Neuronal stem cell (in vitro differentiated cells): ENCODE measurements around the gene CALM1.

Experiments used
- DNase-seq: peaks from one replicate; pipeline ENCODE4 v3.0.0-alpha.2; 2013; ENCODE audit warnings: low spot score
- H2AFZ ChIP-seq: one replicate; pipeline ENCODE4 v1.6.1; 2013; ENCODE audit warnings: mild to moderate bottlenecking, low read length, inconsistent platforms
- H2AK5ac ChIP-seq: 2 replicates; pipeline ENCODE4 v1.6.1; 2013; ENCODE audit warnings: low read depth, mild to moderate bottlenecking, inconsistent platforms, low read length, moderate library complexity, mixed read lengths
- H2BK120ac ChIP-seq: 2 replicates; pipeline ENCODE4 v1.6.1; 2013; ENCODE audit warnings: low read depth, mild to moderate bottlenecking, inconsistent platforms, low read length, moderate library complexity, mixed read lengths
- H2BK12ac ChIP-seq: one replicate; pipeline ENCODE4 v1.6.1; 2013; ENCODE audit warnings: low read length, inconsistent platforms
- H2BK15ac ChIP-seq: 2 replicates; pipeline ENCODE4 v1.6.1; 2013; ENCODE audit warnings: mild to moderate bottlenecking, low read length, inconsistent platforms, mixed read lengths
- H2BK5ac ChIP-seq: one replicate; pipeline ENCODE4 v1.6.1; 2013; ENCODE audit warnings: inconsistent platforms, mild to moderate bottlenecking, low read length, moderate library complexity
- H3K14ac ChIP-seq: one replicate; pipeline ENCODE4 v1.6.1; 2013; ENCODE audit warnings: low read length, inconsistent platforms
- H3K18ac ChIP-seq: 2 replicates; pipeline ENCODE4 v1.6.1; 2013; ENCODE audit warnings: low read length, inconsistent platforms
- H3K23ac ChIP-seq: 2 replicates; pipeline ENCODE4 v1.6.1; 2013; ENCODE audit warnings: low read depth, mild to moderate bottlenecking, mixed read lengths, low read length, inconsistent platforms; ENCODE audit not compliant: poor library complexity
- H3K27ac ChIP-seq: replicated peaks from 3 replicates; pipeline ENCODE4 v1.5.1; 2013; ENCODE audit warnings: low read length, inconsistent platforms
- H3K27me3 ChIP-seq, 3 experiments: 2 replicates each; pipeline ENCODE4 v1.6.1; 2013; ENCODE audit warnings: low read length in 3 of 3, mild to moderate bottlenecking in 2 of 3, inconsistent platforms in 1 of 3, low read depth in 1 of 3, mixed read lengths in 1 of 3, moderate library complexity in 1 of 3; ENCODE audit not compliant: control insufficient read depth in 3 of 3, insufficient read depth in 3 of 3
- H3K36me3 ChIP-seq, 2 donors: replicated peaks in 1 of 2; 2 replicates each; pipeline ENCODE4 v1.6.1; 2013; ENCODE audit warnings: low read length in 2 of 2; ENCODE audit not compliant: control insufficient read depth in 2 of 2, insufficient read depth in 2 of 2
- H3K4ac ChIP-seq: 2 replicates; pipeline ENCODE4 v1.6.1; 2013; ENCODE audit warnings: inconsistent platforms, mild to moderate bottlenecking, low read length, moderate library complexity
- H3K4me1 ChIP-seq, 2 donors: 1 replicate in 1 of 2; 2 replicates in 1 of 2; pipeline ENCODE4 v1.6.1; 2013; ENCODE audit warnings: low read length in 2 of 2, low read depth in 1 of 2; ENCODE audit not compliant: control insufficient read depth in 2 of 2, insufficient read depth in 1 of 2
- H3K4me2 ChIP-seq: one replicate; pipeline ENCODE4 v1.6.1; 2013; ENCODE audit warnings: mild to moderate bottlenecking, low read length, inconsistent platforms; ENCODE audit not compliant: insufficient read depth, poor library complexity, severe bottlenecking
- H3K4me3 ChIP-seq, 2 donors: 2 replicates each; pipeline ENCODE4 v1.5.1; 2013; ENCODE audit warnings: low read length in 2 of 2, mild to moderate bottlenecking in 2 of 2, inconsistent platforms in 1 of 2, moderate library complexity in 1 of 2
- H3K79me1 ChIP-seq: one replicate; pipeline ENCODE4 v1.6.1; 2013; ENCODE audit warnings: low read depth, mild to moderate bottlenecking, inconsistent platforms, low read length, moderate library complexity
- H3K9ac ChIP-seq: one replicate; pipeline ENCODE4 v1.6.1; 2013; ENCODE audit warnings: mild to moderate bottlenecking, low read depth, low read length, inconsistent platforms; ENCODE audit not compliant: poor library complexity
- H3K9me3 ChIP-seq, 2 donors: replicated peaks in 1 of 2; 2 replicates each; pipeline versions ENCODE3 to v1.6.1; 2013; ENCODE audit warnings: low read length in 2 of 2, mild to moderate bottlenecking in 2 of 2, inconsistent platforms in 1 of 2, low read depth in 1 of 2, mixed read lengths in 1 of 2, moderate library complexity in 1 of 2; ENCODE audit not compliant: control insufficient read depth in 2 of 2, insufficient read depth in 1 of 2
- H4K8ac ChIP-seq: one replicate; pipeline ENCODE4 v1.6.1; 2013; ENCODE audit warnings: low read depth, mild to moderate bottlenecking, inconsistent platforms, low read length, moderate library complexity
- H4K91ac ChIP-seq: one replicate; pipeline ENCODE4 v1.6.1; 2013; ENCODE audit warnings: low read length, low read depth, mild to moderate bottlenecking, inconsistent platforms; ENCODE audit not compliant: poor library complexity
- WGBS, 2 donors: extraction: QIAGEN DNeasy Blood & Tissue Kit; methylation state at CpG; one replicate each; pipeline ENCODE4 v1.1.7; 2013; ENCODE audit warnings: missing lambda C conversion rate in 2 of 2, mixed read lengths in 1 of 2; ENCODE audit not compliant: insufficient read length in 2 of 2, insufficient replicate concordance in 1 of 2; ENCODE audit errors: extremely low coverage in 2 of 2; 5-methylcytosine and 5-hydroxymethylcytosine counted together

The CALM1 gene

DNA sequence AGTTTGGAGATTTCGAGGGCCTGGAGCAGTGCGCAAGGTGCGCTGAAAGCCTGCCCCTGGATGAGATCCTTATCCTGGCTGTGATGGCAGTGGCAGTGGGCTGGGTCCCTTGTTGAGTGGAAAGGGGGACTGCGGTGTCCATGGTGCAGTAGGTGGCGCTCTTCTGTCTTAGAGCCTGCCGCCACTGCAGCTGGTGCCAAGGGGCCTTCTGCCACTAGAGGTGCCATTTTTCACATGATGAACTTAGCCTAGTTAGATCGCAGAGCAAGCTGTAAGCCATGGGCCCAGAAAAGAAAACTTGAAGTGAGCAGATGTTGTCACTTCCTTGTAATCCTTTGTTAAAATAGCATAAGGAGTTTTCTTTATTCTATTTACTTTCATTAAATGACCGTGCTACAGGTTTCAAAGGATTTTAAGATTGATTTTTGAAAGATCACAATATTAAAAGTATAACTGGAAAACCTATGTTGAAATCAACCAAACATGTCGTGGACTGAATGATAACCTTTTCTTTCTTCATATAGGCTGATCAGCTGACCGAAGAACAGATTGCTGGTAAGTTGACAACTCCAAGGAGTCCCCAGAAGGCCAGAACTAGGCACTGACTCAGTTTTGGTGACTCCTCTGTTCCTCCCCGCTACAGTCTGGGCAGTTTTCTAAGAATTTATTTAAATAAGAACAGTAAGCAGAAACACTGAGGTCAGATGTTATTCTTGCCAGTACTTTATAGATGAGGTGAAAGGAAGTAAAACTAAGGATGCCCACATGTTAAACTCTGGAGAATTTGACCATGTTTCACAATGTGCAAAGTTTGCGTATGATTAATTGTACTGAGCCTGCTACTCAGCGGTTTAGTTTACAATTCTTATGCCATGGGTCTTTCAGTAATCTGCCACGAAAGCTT is 3.0 kb downstream of the CALM1 start:
- Histone ChIP-seq H2BK120ac (no peak overlapping the region), H2BK15ac (no peak overlapping the region), H2AK5ac (no peak overlapping the region), H3K4me2 (no peak overlapping the region), H3K4ac (no peak overlapping the region), H3K23ac (no peak overlapping the region), H3K9me3 (peaks cover 0 to 3% of the 10 kb centered on the region in 2 donors), H3K27ac (no peak overlapping the region), H3K9ac (no peak overlapping the region), H2AFZ (no peak overlapping the region), H3K18ac (no peak overlapping the region), H3K4me3 (no peak overlapping the region), H3K79me1 (peaks cover 10% of the 10 kb centered on the region), H3K36me3 (peaks cover 28 to 50% of the 10 kb centered on the region in 2 donors), H3K4me1 (peaks cover 3 to 13% of the 10 kb centered on the region in 2 donors), H3K27me3 (peaks cover 0 to 2% (median 0%) of the 10 kb centered on the region in 3 experiments), H2BK12ac (no peak overlapping the region), H2BK5ac (no peak overlapping the region), H4K91ac (no peak overlapping the region), H3K14ac (no peak overlapping the region), H4K8ac (no peak overlapping the region)
- peak; percentile 81 for DNase-seq
- no CpG with 5 or more reads among the region's 14 CpGs for WGBS, 2 donors

DNA sequence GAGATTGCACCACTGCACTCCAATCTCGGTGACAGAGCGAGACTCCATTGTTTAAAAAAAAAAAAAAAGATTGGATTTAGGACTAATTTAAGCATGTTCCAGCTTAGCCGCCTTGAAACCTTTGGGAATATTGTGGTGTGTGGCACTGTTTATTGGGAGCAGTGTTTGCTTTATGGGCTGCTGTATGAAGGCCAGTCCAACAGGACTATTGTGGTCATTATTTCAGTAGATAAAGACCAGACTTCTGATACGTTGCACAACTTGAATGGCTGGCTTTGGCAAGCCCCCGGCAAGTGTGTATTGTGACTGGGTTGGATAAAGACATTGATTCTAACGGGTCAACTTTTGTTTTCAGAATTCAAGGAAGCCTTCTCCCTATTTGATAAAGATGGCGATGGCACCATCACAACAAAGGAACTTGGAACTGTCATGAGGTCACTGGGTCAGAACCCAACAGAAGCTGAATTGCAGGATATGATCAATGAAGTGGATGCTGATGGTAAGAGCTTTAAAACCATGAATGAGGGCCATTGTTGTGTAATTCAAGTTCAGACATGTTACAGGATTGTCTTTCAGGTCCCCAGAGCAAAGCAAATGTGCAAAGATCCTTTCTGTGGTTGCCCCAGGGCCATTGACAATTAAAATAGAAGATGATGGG is 4.2 kb downstream of the CALM1 start:
- Histone ChIP-seq H3K18ac (no peak overlapping the region), H4K91ac (no peak overlapping the region), H2BK12ac (no peak overlapping the region), H2BK5ac (no peak overlapping the region), H3K27me3 (peaks cover 0 to 2% (median 0%) of the 10 kb centered on the region in 3 experiments), H3K4me2 (no peak overlapping the region), H3K4ac (no peak overlapping the region), H3K27ac (peak overlapping the region; percentile 23), H2AK5ac (no peak overlapping the region), H3K23ac (no peak overlapping the region), H2BK120ac (no peak overlapping the region), H3K4me3 (no peak overlapping the region), H3K4me1 (peaks cover 3 to 13% of the 10 kb centered on the region in 2 donors), H4K8ac (no peak overlapping the region), H3K14ac (no peak overlapping the region), H2BK15ac (no peak overlapping the region), H3K79me1 (peaks cover 10% of the 10 kb centered on the region), H3K36me3 (peaks cover 35 to 63% of the 10 kb centered on the region in 2 donors), H3K9ac (no peak overlapping the region), H3K9me3 (no peaks in the 10 kb centered on the region), H2AFZ (no peak overlapping the region)
- WGBS, 2 donors = no CpG with 5 or more reads among the region's 7 CpGs
- DNase-seq = no peak

DNA sequence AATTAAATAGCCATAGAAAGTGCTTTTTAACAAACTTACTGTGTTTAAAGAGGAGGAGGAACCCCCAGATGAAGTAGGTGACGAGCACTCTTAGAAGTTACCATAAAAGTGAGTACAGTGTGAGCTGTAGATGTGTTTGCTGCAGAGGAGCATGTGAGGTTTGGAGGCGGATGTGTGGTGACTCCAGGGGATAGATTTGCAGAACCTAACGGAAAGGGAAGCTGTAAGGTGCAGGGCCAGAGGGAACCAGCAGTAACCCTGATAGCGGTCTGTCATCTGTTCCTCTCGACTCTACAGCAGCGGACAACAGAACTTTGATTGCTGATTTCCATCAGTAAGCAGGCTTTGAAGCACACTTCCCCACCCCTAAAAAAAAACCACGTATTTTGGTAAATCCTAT is 5.2 kb downstream of the CALM1 start:
- peaks cover 9% of the 10 kb centered on the region for H3K79me1 ChIP-seq
- no peak overlapping the region for H3K4me3 ChIP-seq
- no CpG with 5 or more reads among the region's 7 CpGs for WGBS, 2 donors
- H3K14ac ChIP-seq = no peak overlapping the region
- H3K4ac ChIP-seq = no peak overlapping the region
- peaks cover 37 to 72% of the 10 kb centered on the region in 2 donors for H3K36me3 ChIP-seq
- H3K23ac ChIP-seq = no peak overlapping the region
- no peak overlapping the region for H2BK15ac ChIP-seq
- no peak overlapping the region for H2AFZ ChIP-seq
- H2BK120ac ChIP-seq = no peak overlapping the region
- no peak overlapping the region for H3K18ac ChIP-seq
- DNase-seq = no peak
- no peak overlapping the region for H3K9ac ChIP-seq
- no peak overlapping the region for H2AK5ac ChIP-seq
- H4K91ac ChIP-seq = no peak overlapping the region
- no peaks in the 10 kb centered on the region for H3K9me3 ChIP-seq
- no peak overlapping the region for H2BK12ac ChIP-seq
- H3K27me3 ChIP-seq = no peaks in the 10 kb centered on the region
- no peak overlapping the region for H2BK5ac ChIP-seq
- no peak overlapping the region for H4K8ac ChIP-seq
- no peak overlapping the region for H3K4me2 ChIP-seq
- peaks cover 4 to 13% of the 10 kb centered on the region in 2 donors for H3K4me1 ChIP-seq
- no peak overlapping the region for H3K27ac ChIP-seq

DNA sequence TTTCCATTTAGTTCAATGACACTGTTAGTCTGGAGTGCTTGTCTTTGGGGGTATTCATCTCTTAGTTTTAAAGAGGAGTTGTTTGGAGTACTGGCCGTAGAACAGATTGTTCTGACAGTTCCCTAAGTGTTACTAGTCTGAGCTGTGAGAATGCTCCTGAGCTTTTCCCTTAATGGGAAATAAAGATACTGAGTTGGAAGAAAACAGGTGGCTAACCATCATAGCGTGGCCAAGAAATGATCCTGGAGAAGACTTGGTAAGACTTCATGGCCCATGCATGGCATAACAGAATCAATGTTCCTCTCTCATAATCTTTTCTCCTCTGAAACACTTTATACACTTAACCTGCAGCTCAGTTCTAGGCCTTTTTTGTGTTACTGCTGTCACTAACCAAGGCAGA is 6.2 kb downstream of the CALM1 start:
- no peak overlapping the region for H3K18ac ChIP-seq
- no peak overlapping the region for H2BK5ac ChIP-seq
- no peak overlapping the region for H2BK15ac ChIP-seq
- no peak overlapping the region for H3K4me2 ChIP-seq
- no peak overlapping the region for H4K91ac ChIP-seq
- no peak overlapping the region for H3K9ac ChIP-seq
- H2AK5ac ChIP-seq = no peak overlapping the region
- H3K14ac ChIP-seq = no peak overlapping the region
- no peak overlapping the region for H2AFZ ChIP-seq
- no peaks in the 10 kb centered on the region for H3K27me3 ChIP-seq
- H3K36me3 ChIP-seq = peaks cover 37 to 78% of the 10 kb centered on the region in 2 donors
- no peak overlapping the region for H2BK120ac ChIP-seq
- H2BK12ac ChIP-seq = no peak overlapping the region
- no peak overlapping the region for H3K4me3 ChIP-seq
- H3K9me3 ChIP-seq = no peaks in the 10 kb centered on the region
- H4K8ac ChIP-seq = no peak overlapping the region
- no peak overlapping the region for H3K27ac ChIP-seq
- peaks cover 4 to 13% of the 10 kb centered on the region in 2 donors for H3K4me1 ChIP-seq
- H3K79me1 ChIP-seq = peaks cover 6% of the 10 kb centered on the region
- WGBS, 2 donors = no CpG with 5 or more reads among the region's 2 CpGs
- H3K4ac ChIP-seq = no peak overlapping the region
- no peak for DNase-seq
- no peak overlapping the region for H3K23ac ChIP-seq
